IMR-90 (cell line): Measurements from ENCODE around the gene MSI2. TPM values are rescaled to one million over a fixed set of nuclear protein-coding genes. Genes with fewer than 3 reads are reported as not detected.

Source experiments
- ATAC-seq: fragments of 200-7000 bp; cut with Tn5 transposase; 2 replicates; pipeline ENCODE4 v1.9.1; 2020; ENCODE audit warnings: low read depth, mild to moderate bottlenecking, moderate library complexity
- BruUV-seq: library from RNA; stranded (reverse); fragments of 400-500 nt; replicated peaks from 2 replicates; lab custom pipeline; 2021; lab: Mats Ljungman, UMichigan
- CTCF ChIA-PET: fragments of 300-600 bp; formaldehyde crosslinking; extraction: SDS; loops from one replicate; lab custom pipeline; 2021; ENCODE audit warnings: antibody characterized with exemption; lab: Yijun Ruan, JAX
- POLR2A ChIA-PET: fragments of 300-600 bp; sonication (Branson Sonifier 250); formaldehyde crosslinking; loops from one replicate; lab custom pipeline; 2022; ENCODE audit warnings: antibody characterized with exemption; ENCODE audit not compliant: unreplicated experiment; lab: Charles Lee
- DNase-seq: peaks from one replicate; pipeline ENCODE4 v3.0.0; 2013
- H2AFZ ChIP-seq: replicated peaks from 2 replicates; pipeline ENCODE3; 2013; ENCODE audit warnings: low read length, mild to moderate bottlenecking; ENCODE audit not compliant: poor library complexity
- H2AK5ac ChIP-seq: 2 replicates; pipeline ENCODE4 v1.6.1; 2013; ENCODE audit warnings: low read depth, low read length, inconsistent platforms
- H2AK9ac ChIP-seq: replicated peaks from 2 replicates; pipeline ENCODE3; 2013; ENCODE audit warnings: mild to moderate bottlenecking, low read depth, low read length, moderate library complexity; ENCODE audit not compliant: poor library complexity
- H2BK120ac ChIP-seq: 2 replicates; pipeline ENCODE4 v1.6.1; 2013; ENCODE audit warnings: low read depth, low read length, inconsistent platforms
- H2BK15ac ChIP-seq: 3 replicates; pipeline ENCODE4 v1.6.1; 2013; ENCODE audit warnings: low read depth, low read length, inconsistent platforms
- H2BK20ac ChIP-seq: 2 replicates; pipeline ENCODE4 v1.6.1; 2013; ENCODE audit warnings: low read depth, mild to moderate bottlenecking, inconsistent platforms, low read length, moderate library complexity
- H2BK5ac ChIP-seq: 2 replicates; pipeline ENCODE4 v1.6.1; 2013; ENCODE audit warnings: mild to moderate bottlenecking, low read depth, low read length, inconsistent platforms; ENCODE audit not compliant: poor library complexity, severe bottlenecking
- H3K14ac ChIP-seq: replicated peaks from 2 replicates; pipeline ENCODE4 v1.6.1; 2013; ENCODE audit warnings: low read depth, low read length, inconsistent platforms
- H3K18ac ChIP-seq: 2 replicates; pipeline ENCODE4 v1.6.1; 2013; ENCODE audit warnings: low read depth, low read length, control low read depth
- H3K23ac ChIP-seq: 2 replicates; pipeline ENCODE4 v1.6.1; 2013; ENCODE audit warnings: low read depth, low read length, inconsistent platforms
- H3K27ac ChIP-seq: 2 replicates; pipeline ENCODE4 v1.5.1; 2013; ENCODE audit warnings: mild to moderate bottlenecking, control low read depth, low read length; ENCODE audit not compliant: insufficient read depth
- H3K27me3 ChIP-seq: 2 replicates; pipeline ENCODE4 v1.6.1; 2013; ENCODE audit warnings: low read length; ENCODE audit not compliant: control insufficient read depth, insufficient read depth
- H3K36me3 ChIP-seq: 2 replicates; pipeline ENCODE4 v1.6.1; 2013; ENCODE audit warnings: low read length, mixed read lengths; ENCODE audit not compliant: control insufficient read depth, insufficient read depth
- H3K4ac ChIP-seq: 2 replicates; pipeline ENCODE4 v1.6.1; 2013; ENCODE audit warnings: low read depth, low read length, inconsistent platforms
- H3K4me1 ChIP-seq: 2 replicates; pipeline ENCODE4 v1.6.1; 2013; ENCODE audit warnings: low read length, mixed read lengths; ENCODE audit not compliant: control insufficient read depth, insufficient read depth
- H3K4me2 ChIP-seq: 2 replicates; pipeline ENCODE4 v1.6.1; 2013; ENCODE audit warnings: low read depth, mild to moderate bottlenecking, control low read depth, low read length, moderate library complexity
- H3K4me3 ChIP-seq: 2 replicates; pipeline ENCODE4 v1.5.1; 2013; ENCODE audit warnings: low read depth, mild to moderate bottlenecking, control low read depth, low read length, moderate library complexity; ENCODE audit not compliant: insufficient read depth
- H3K56ac ChIP-seq: 2 replicates; pipeline ENCODE4 v1.6.1; 2013; ENCODE audit warnings: low read length, inconsistent platforms; ENCODE audit not compliant: insufficient read depth; ENCODE audit errors: extremely low read depth
- H3K79me1 ChIP-seq, 2 experiments: 2 replicates each; pipeline ENCODE4 v1.6.1; 2013; ENCODE audit warnings: low read length in 2 of 2, inconsistent platforms in 1 of 2, low read depth in 1 of 2
- H3K9ac ChIP-seq: 2 replicates; pipeline ENCODE4 v1.6.1; 2013; ENCODE audit warnings: low read depth, low read length, control low read depth
- H3K9me1 ChIP-seq: 2 replicates; pipeline ENCODE4 v1.6.1; 2013; ENCODE audit warnings: low read length, inconsistent platforms; ENCODE audit not compliant: insufficient read depth
- H3K9me3 ChIP-seq: 2 replicates; pipeline ENCODE4 v1.6.1; 2013; ENCODE audit warnings: low read length; ENCODE audit not compliant: control insufficient read depth, insufficient read depth
- H4K20me1 ChIP-seq: 2 replicates; pipeline ENCODE4 v1.6.1; 2013; ENCODE audit warnings: low read length, inconsistent platforms; ENCODE audit not compliant: insufficient read depth
- H4K5ac ChIP-seq: 2 replicates; pipeline ENCODE4 v1.6.1; 2013; ENCODE audit warnings: mild to moderate bottlenecking, low read depth, low read length, control low read depth
- H4K8ac ChIP-seq, 2 experiments: 2 replicates each; pipeline ENCODE4 v1.6.1; 2013; ENCODE audit warnings: low read depth in 2 of 2, low read length in 2 of 2, control low read depth in 1 of 2, inconsistent platforms in 1 of 2
- H4K91ac ChIP-seq: 2 replicates; pipeline ENCODE4 v1.6.1; 2013; ENCODE audit warnings: low read depth, low read length, inconsistent platforms; ENCODE audit not compliant: insufficient read depth
- BHLHE40 ChIP-seq: fragments of 150-350 bp; IDR thresholded peaks from 2 replicates; pipeline ENCODE4 v1.6.1; 2016; ENCODE audit warnings: mild to moderate bottlenecking, low read depth, low read length
- CEBPB ChIP-seq: IDR thresholded peaks from 2 replicates; pipeline ENCODE4 v1.6.1; 2012; ENCODE audit warnings: low read depth, low read length, improper control_type of control experiment
- CHD1 ChIP-seq: IDR thresholded peaks from 2 replicates; pipeline ENCODE4 v1.6.1; 2012; ENCODE audit warnings: low read depth, low read length, improper control_type of control experiment
- CTCF ChIP-seq: conservative IDR thresholded peaks from 2 replicates; pipeline ENCODE4 v1.5.1; 2012; ENCODE audit warnings: mild to moderate bottlenecking, low read depth, low read length, improper control_type of control experiment
- ELK1 ChIP-seq: fragments of 150-350 bp; IDR thresholded peaks from 2 replicates; pipeline ENCODE4 v1.6.1; 2016; ENCODE audit warnings: low read depth, mild to moderate bottlenecking, low read length, moderate library complexity, borderline replicate concordance
- FOS ChIP-seq: fragments of 150-350 bp; IDR thresholded peaks from 2 replicates; pipeline ENCODE4 v1.6.1; 2016; ENCODE audit warnings: low read depth, low read length
- MAFK ChIP-seq: IDR thresholded peaks from 2 replicates; pipeline ENCODE4 v1.6.1; 2012; ENCODE audit warnings: low read depth, low read length, improper control_type of control experiment
- MAZ ChIP-seq: IDR thresholded peaks from 2 replicates; pipeline ENCODE4 v1.6.1; 2012; ENCODE audit warnings: low read depth, mild to moderate bottlenecking, low read length, improper control_type of control experiment, moderate library complexity, borderline replicate concordance
- MXI1 ChIP-seq: IDR thresholded peaks from 2 replicates; pipeline ENCODE4 v1.6.1; 2012; ENCODE audit warnings: low read depth, mild to moderate bottlenecking, low read length, moderate library complexity, borderline replicate concordance
- NFE2L2 ChIP-seq: fragments of 150-350 bp; IDR thresholded peaks from 2 replicates; pipeline ENCODE4 v1.6.1; 2016; ENCODE audit warnings: low read depth, mild to moderate bottlenecking, low read length
- POLR2A ChIP-seq: IDR thresholded peaks from 2 replicates; pipeline ENCODE4 v1.6.1; 2012; ENCODE audit warnings: mild to moderate bottlenecking, low read depth, low read length
- RAD21 ChIP-seq: IDR thresholded peaks from 2 replicates; pipeline ENCODE4 v1.6.1; 2012; ENCODE audit warnings: low read length, improper control_type of control experiment
- RCOR1 ChIP-seq: IDR thresholded peaks from 2 replicates; pipeline ENCODE4 v1.6.1; 2012; ENCODE audit warnings: mild to moderate bottlenecking, low read length, improper control_type of control experiment; ENCODE audit not compliant: insufficient replicate concordance
- RFX5 ChIP-seq: IDR thresholded peaks from 2 replicates; pipeline ENCODE4 v1.8.0; 2012; ENCODE audit warnings: low read depth, mild to moderate bottlenecking, low read length, moderate library complexity
- SMC3 ChIP-seq: fragments of 150-350 bp; IDR thresholded peaks from 2 replicates; pipeline ENCODE4 v1.6.1; 2016; ENCODE audit warnings: low read depth, mild to moderate bottlenecking, antibody characterized with exemption, low read length, moderate library complexity
- USF2 ChIP-seq: fragments of 150-350 bp; IDR thresholded peaks from 2 replicates; pipeline ENCODE4 v1.6.1; 2017; ENCODE audit warnings: mild to moderate bottlenecking, antibody characterized with exemption, low read length, low read depth
- WGBS, 2 experiments: methylation state at CpG; one replicate each; pipeline versions ENCODE4 v1.1.5 to v1.1.7; 2013; ENCODE audit warnings: missing lambda C conversion rate in 2 of 2; ENCODE audit not compliant: insufficient read length in 1 of 2; ENCODE audit errors: extremely low coverage in 2 of 2; 5-methylcytosine and 5-hydroxymethylcytosine counted together
- dilution Hi-C: fragments of 300-500 bp; cut with HindIII; formaldehyde crosslinking; loops from one replicate; pipeline ENCODE4 v1.14.3; 2018; ENCODE audit warnings: low sequenced_read_pairs; ENCODE audit not compliant: unreplicated experiment
- in situ Hi-C: fragments of 300-500 bp; cut with MboI; formaldehyde crosslinking; loops from 3 replicates; pipeline ENCODE4 v1.14.3; 2019; ENCODE audit warnings: low sequenced_read_pairs, inconsistent platforms, mixed read lengths
- intact Hi-C: fragments of 100-400 bp; cut with micrococcal nuclease; formaldehyde crosslinking; loops from 2 replicates; pipeline ENCODE4 v1.10.0; 2022
- polyA plus RNA-seq, 3 experiments: library from polyadenylated mRNA; depleted of rRNA; stranded (reverse); fragments of >200 nt; gene quantifications; 2 replicates each; pipeline ENCODE4 v1.2.3, GENCODE V29; 2012; ENCODE audit warnings: low replicate concordance in 1 of 3
- total RNA-seq: library from RNA; depleted of rRNA; stranded (reverse); fragments of >200 nt; gene quantifications from 2 replicates; pipeline ENCODE4 v1.2.3, GENCODE V29; 2012

Gene MSI2
- total and polyA plus RNA-seq, 2 of the 4 experiments (the other 2 are of a cell fraction) = 13.0 to 16.0 TPM

GRCh38 chr17:57433452-57433851, 177.1 kb downstream of the MSI2 start:
- dilution Hi-C loops = no loop called here
- Histone ChIP-seq H4K20me1 (no peaks in the 10 kb centered on the region), H2AK5ac (no peak overlapping the region), H3K18ac (no peak overlapping the region), H3K36me3 (no peaks in the 10 kb centered on the region), H3K23ac (no peak overlapping the region), H3K27ac (no peak overlapping the region), H3K27me3 (no peaks in the 10 kb centered on the region), H4K91ac (no peak overlapping the region), H4K8ac (no peak overlapping the region), H3K9me3 (no peaks in the 10 kb centered on the region), H3K4me1 (no peaks in the 10 kb centered on the region), H3K9ac (no peak overlapping the region), H2BK15ac (no peak overlapping the region), H2BK20ac (no peak overlapping the region), H3K56ac (no peak overlapping the region), H2AK9ac (no peak overlapping the region), H4K5ac (no peak overlapping the region), H3K4ac (no peak overlapping the region), H3K4me3 (no peak overlapping the region), H3K79me1 (peaks cover 3 to 15% of the 10 kb centered on the region in 2 experiments; a peak in 3 of 4 replicates), H2BK5ac (no peak overlapping the region), H2AFZ (no peak overlapping the region), H3K14ac (no peak overlapping the region), H3K9me1 (no peaks in the 10 kb centered on the region; the same call in 1 of the 2 replicates), H3K4me2 (no peak overlapping the region), H2BK120ac (no peak overlapping the region)
- in situ Hi-C loops = no loop called here
- POLR2A ChIA-PET = interaction anchor here (0.5 kb wide), 1 partner anchor 144 kb away, joined by 6 read pairs; no protein-coding TSS in a partner anchor
- TF ChIP-seq SMC3 (no peak), POLR2A (no peak), RAD21 (no peak), MXI1 (no peak), MAFK (no peak), CEBPB (no peak), RCOR1 (no peak), NFE2L2 (no peak), FOS (no peak), CTCF (no peak), ELK1 (no peak), MAZ (no peak), USF2 (no peak), CHD1 (no peak), BHLHE40 (no peak), RFX5 (no peak)
- intact Hi-C loops = no loop called here
- DNase-seq = no peak
- CTCF ChIA-PET = no interaction called here
- ATAC-seq = no peak
- BruUV-seq = no TSS peak
- 60% methylated on average over 1 of the region's 10 CpGs; no CpG with 5 or more reads in 1 of the 2 experiments for WGBS, 2 experiments
